ENCODE results near the gene PCGF5.
A peak's percentile ranks its signal among the peaks of the same experiment; 100 is the strongest.
"Not testable (repeated sequence)": the region's sequence is repeated elsewhere in the genome, so short reads cannot be mapped to it uniquely, and the experiment has no call there.

Gene PCGF5

GRCh38 chr10:91220194-91220953 is at the start of gene PCGF5:
PCGF5 (plus strand) TSS chr10:91220663; CDS start chr10:91222872, 2,209 bp downstream.
- peak; percentile 96 for DNase-seq (ENCODE audit: low spot score)
- TF ChIP-seq CTCF (IDR thresholded peaks at IDR 0.05; ENCODE audit: borderline replicate concordance, control extremely low read depth, extremely low read depth, insufficient read depth, missing control alignments), result peak; percentile 49
- in situ Hi-C loops (cut with MboI; ENCODE audit: low sequenced_read_pairs, unreplicated experiment), result no loop called here

- no peak for DNase-seq (ENCODE audit: low spot score)
- in situ Hi-C loops (cut with MboI; ENCODE audit: low sequenced_read_pairs, unreplicated experiment), result no loop called here
- TF ChIP-seq CTCF (IDR thresholded peaks at IDR 0.05; ENCODE audit: borderline replicate concordance, control extremely low read depth, extremely low read depth, insufficient read depth, missing control alignments), result no peak
Measured at GRCh38 chr10:91171485-91171884, 49.0 kb upstream of the PCGF5 start.

- in situ Hi-C loops (cut with MboI; ENCODE audit: low sequenced_read_pairs, unreplicated experiment), result no loop called here
- no peak for TF ChIP-seq CTCF (IDR thresholded peaks at IDR 0.05; ENCODE audit: borderline replicate concordance, control extremely low read depth, extremely low read depth, insufficient read depth, missing control alignments)
- DNase-seq (ENCODE audit: low spot score), result no peak
Measured at GRCh38 chr10:91172348-91172747, 48.1 kb upstream of the PCGF5 start.

GRCh38 chr10:91185239-91185875 is 35.1 kb upstream of the PCGF5 start:
- in situ Hi-C loops (cut with MboI; ENCODE audit: low sequenced_read_pairs, unreplicated experiment), result no loop called here
- no peak for TF ChIP-seq CTCF (IDR thresholded peaks at IDR 0.05; ENCODE audit: borderline replicate concordance, control extremely low read depth, extremely low read depth, insufficient read depth, missing control alignments)
- no peak for DNase-seq (ENCODE audit: low spot score)

- DNase-seq (ENCODE audit: low spot score), result no peak
- TF ChIP-seq CTCF (IDR thresholded peaks at IDR 0.05; ENCODE audit: borderline replicate concordance, control extremely low read depth, extremely low read depth, insufficient read depth, missing control alignments), result no peak
Measured at GRCh38 chr10:91187156-91187555, 33.3 kb upstream of the PCGF5 start.

GRCh38 chr10:91188010-91188409 is 32.5 kb upstream of the PCGF5 start:
- DNase-seq (ENCODE audit: low spot score); in situ Hi-C loops (cut with MboI; ENCODE audit: low sequenced_read_pairs, unreplicated experiment): not testable (repeated sequence)

More at GRCh38 chr10:91187156-91187555, 33.3 kb upstream of the PCGF5 start:
- in situ Hi-C loops (cut with MboI; ENCODE audit: low sequenced_read_pairs, unreplicated experiment), result no loop called here

GRCh38 chr10:91188889-91189288 is 31.6 kb upstream of the PCGF5 start:
- no peak for TF ChIP-seq CTCF (IDR thresholded peaks at IDR 0.05; ENCODE audit: borderline replicate concordance, control extremely low read depth, extremely low read depth, insufficient read depth, missing control alignments)
- in situ Hi-C loops (cut with MboI; ENCODE audit: low sequenced_read_pairs, unreplicated experiment), result no loop called here
- no peak for DNase-seq (ENCODE audit: low spot score)

All from GM13976 (cell line).